Thyroid gland (tissue), 4 donors: Measurements from ENCODE around the gene CACNA1S. TPM values are rescaled to one million over a fixed set of nuclear protein-coding genes. Genes with fewer than 3 reads are reported as not detected.

Source experiments
- DNase-seq, 2 donors: peaks; one replicate each; pipeline ENCODE4 v3.0.0-alpha.2; 2019
- H3K27ac ChIP-seq, 3 donors: fragments of 200-600 bp; sonication (generic); 1 replicate in 2 of 3; 2 replicates in 1 of 3; pipeline ENCODE4 v1.5.1; 2016 to 2019; ENCODE audit warnings: mild to moderate bottlenecking in 1 of 3, moderate library complexity in 1 of 3
- H3K27me3 ChIP-seq: fragments of 200-600 bp; sonication (generic); one replicate; pipeline ENCODE4 v1.5.1; 2019
- H3K36me3 ChIP-seq, 2 donors: fragments of 200-600 bp; sonication (generic); one replicate each; pipeline ENCODE4 v1.5.1; 2016 to 2019
- H3K4me1 ChIP-seq, 2 donors: fragments of 200-600 bp; sonication (generic); one replicate each; pipeline ENCODE4 v1.5.1; 2017 to 2019
- H3K4me3 ChIP-seq, 3 donors: fragments of 200-600 bp; sonication (generic); replicated peaks in 1 of 3; 1 replicate in 2 of 3; 2 replicates in 1 of 3; pipeline ENCODE4 v1.5.1; 2016; ENCODE audit warnings: mild to moderate bottlenecking in 1 of 3
- H3K9me3 ChIP-seq: fragments of 200-600 bp; sonication (generic); one replicate; pipeline ENCODE4 v1.5.1; 2017
- CTCF ChIP-seq, 6 experiments: fragments of 200-600 bp in 3 of 6; fragments of 450-650 bp in 3 of 6; sonication (generic) in 3 of 6; IDR thresholded peaks; one replicate each; pipeline ENCODE4 v1.5.1; 2016 to 2019; ENCODE audit warnings: antibody characterized with exemption in 6 of 6, mild to moderate bottlenecking in 2 of 6, inconsistent platforms in 1 of 6, moderate library complexity in 1 of 6
- POLR2A ChIP-seq, 2 donors: fragments of 450-650 bp; IDR thresholded peaks; one replicate each; pipeline ENCODE4 v1.6.1; 2017; ENCODE audit warnings: antibody characterized with exemption in 2 of 2, mild to moderate bottlenecking in 2 of 2, moderate library complexity in 1 of 2
- WGBS, 2 donors: methylation state at CpG; one replicate each; pipeline ENCODE4 v1.1.5; 2017; 5-methylcytosine and 5-hydroxymethylcytosine counted together
- intact Hi-C: fragments of 100-400 bp; cut with DNase I; formaldehyde crosslinking; loops from one replicate; pipeline ENCODE4 v1.15.1; 2023
- total RNA-seq, 4 donors: library from RNA; depleted of rRNA; stranded (reverse); fragments of >200 nt; gene quantifications; one replicate each; pipeline ENCODE4 v1.2.3, GENCODE V29; 2016

CACNA1S gene
- total RNA-seq, 4 donors from 2014 or later: not detected

GRCh38 chr1:201025571-201026002 is 86.6 kb downstream of the CACNA1S start:
- WGBS, 2 donors: 77 to 82% methylated on average over 7 of the region's 7 CpGs

GRCh38 chr1:201024625-201024998 is 87.6 kb downstream of the CACNA1S start:
- no peak for DNase-seq
- Histone ChIP-seq H3K27me3 (no peaks in the 10 kb centered on the region), H3K9me3 (no peaks in the 10 kb centered on the region), H3K27ac (no peak overlapping the region), H3K4me3 (no peak overlapping the region), H3K4me1 (peaks cover 7 to 31% of the 10 kb centered on the region in 2 donors), H3K36me3 (no peaks in the 10 kb centered on the region)
- intact Hi-C loops: no loop called here
- TF ChIP-seq CTCF (IDR thresholded peaks at IDR 0.05) (no peak), POLR2A (IDR thresholded peaks at IDR 0.05) (no peak)
- WGBS, 2 donors: 92 to 93% methylated on average over 2 of the region's 2 CpGs

More at GRCh38 chr1:201025571-201026002, 86.6 kb downstream of the CACNA1S start:
- no peaks in the 10 kb centered on the region for H3K36me3 ChIP-seq
- H3K4me3 ChIP-seq: no peak overlapping the region
- H3K27me3 ChIP-seq: no peaks in the 10 kb centered on the region
- H3K9me3 ChIP-seq: no peaks in the 10 kb centered on the region
- no peak for DNase-seq
- TF ChIP-seq CTCF (IDR thresholded peaks at IDR 0.05) (no peak), POLR2A (IDR thresholded peaks at IDR 0.05) (no peak)
- intact Hi-C loops: no loop called here
- H3K27ac ChIP-seq: no peak overlapping the region
- H3K4me1 ChIP-seq: peaks cover 7 to 31% of the 10 kb centered on the region in 2 donors

- Histone ChIP-seq H3K4me1 (peaks cover 7 to 31% of the 10 kb centered on the region in 2 donors), H3K27me3 (no peaks in the 10 kb centered on the region), H3K9me3 (no peaks in the 10 kb centered on the region), H3K36me3 (no peaks in the 10 kb centered on the region), H3K4me3 (no peak overlapping the region), H3K27ac (no peak overlapping the region)
- DNase-seq: no peak
- TF ChIP-seq POLR2A (IDR thresholded peaks at IDR 0.05): no peak
- no peak for TF ChIP-seq CTCF (IDR thresholded peaks at IDR 0.05)
- intact Hi-C loops: no loop called here
- WGBS, 2 donors: 41 to 46% methylated on average over 17 of the region's 17 CpGs
These were observed 88.2 kb downstream of the CACNA1S start for GRCh38 chr1:201023920-201024624.

- TF ChIP-seq CTCF (IDR thresholded peaks at IDR 0.05): no peak
- peak in 1 of 2 donors; percentile 21 for TF ChIP-seq POLR2A (IDR thresholded peaks at IDR 0.05)
- peaks cover 7 to 27% of the 10 kb centered on the region in 2 donors for H3K4me1 ChIP-seq
- 0 to 8% methylated on average over 4 to 5 of the region's 53 CpGs for WGBS, 2 donors
- DNase-seq: peak; percentile 79 to 80
- no peaks in the 10 kb centered on the region for H3K9me3 ChIP-seq
- no peaks in the 10 kb centered on the region for H3K27me3 ChIP-seq
- intact Hi-C loops: no loop called here
- H3K27ac ChIP-seq: no peak within 1 kb of the TSS
- no peaks in the 10 kb centered on the region for H3K36me3 ChIP-seq
- peak within 1 kb of the TSS in 2 of 3 donors; percentile 31 to 52 for H3K4me3 ChIP-seq
These were observed 88.7 kb downstream of the CACNA1S start, which contains the start of gene KIF21B for GRCh38 chr1:201023517-201023902. Gene KIF21B, minus strand, starts transcription at chr1:201023714. Its CDS starts 331 bp downstream, at chr1:201023383.

- Histone ChIP-seq H3K27me3 (no peaks in the 10 kb centered on the region), H3K36me3 (no peaks in the 10 kb centered on the region), H3K4me1 (peaks cover 7 to 27% of the 10 kb centered on the region in 2 donors), H3K27ac (no peak overlapping the region), H3K9me3 (no peaks in the 10 kb centered on the region), H3K4me3 (peak overlapping the region in 2 of 3 donors; percentile 31 to 52)
- no peak for DNase-seq
- TF ChIP-seq POLR2A (IDR thresholded peaks at IDR 0.05) (no peak), CTCF (IDR thresholded peaks at IDR 0.05) (no peak)
- 22 to 39% methylated on average over 12 to 21 of the region's 56 CpGs for whole genome bisulfite sequencing, 2 donors
- intact Hi-C loops: no loop called here
These were observed 89.3 kb downstream of the CACNA1S start for GRCh38 chr1:201022820-201023516.
